Measurements from ENCODE around the gene MAX.
A peak's percentile ranks its signal among the peaks of the same experiment; 100 is the strongest.
"Not testable (repeated sequence)": the region's sequence is repeated elsewhere in the genome, so short reads cannot be mapped to it uniquely, and the experiment has no call there.

MAX gene

DNA sequence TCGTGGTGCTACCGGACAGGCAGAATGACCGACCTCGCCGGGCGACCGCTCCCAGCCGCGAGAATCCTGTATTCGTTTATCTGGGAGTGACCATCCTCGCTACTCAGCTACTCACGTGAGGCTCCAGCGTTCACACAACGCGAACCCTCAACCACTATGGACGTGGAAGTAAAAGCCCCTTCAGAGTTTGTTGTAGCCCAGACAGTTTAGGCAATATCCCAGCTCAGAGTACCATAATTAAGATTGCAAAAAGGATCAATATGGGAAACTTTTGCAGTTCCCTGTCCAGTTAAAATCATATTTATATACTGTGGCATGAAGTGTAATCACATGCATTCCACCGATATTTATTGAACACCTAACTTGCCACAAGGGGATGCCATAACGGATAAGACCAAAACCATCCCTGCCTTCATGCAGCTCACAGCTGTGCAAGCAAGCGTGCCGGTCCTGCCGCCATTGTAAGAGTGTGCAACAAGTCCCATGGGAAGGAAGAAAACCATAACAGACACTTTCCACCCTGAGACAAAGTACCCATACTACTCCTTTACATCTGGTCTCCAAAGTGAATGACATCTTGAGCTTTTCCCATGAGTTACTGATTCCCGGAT lies 938 bp upstream of the MAX start:
- peak; percentile 53 for DNase-seq

DNA sequence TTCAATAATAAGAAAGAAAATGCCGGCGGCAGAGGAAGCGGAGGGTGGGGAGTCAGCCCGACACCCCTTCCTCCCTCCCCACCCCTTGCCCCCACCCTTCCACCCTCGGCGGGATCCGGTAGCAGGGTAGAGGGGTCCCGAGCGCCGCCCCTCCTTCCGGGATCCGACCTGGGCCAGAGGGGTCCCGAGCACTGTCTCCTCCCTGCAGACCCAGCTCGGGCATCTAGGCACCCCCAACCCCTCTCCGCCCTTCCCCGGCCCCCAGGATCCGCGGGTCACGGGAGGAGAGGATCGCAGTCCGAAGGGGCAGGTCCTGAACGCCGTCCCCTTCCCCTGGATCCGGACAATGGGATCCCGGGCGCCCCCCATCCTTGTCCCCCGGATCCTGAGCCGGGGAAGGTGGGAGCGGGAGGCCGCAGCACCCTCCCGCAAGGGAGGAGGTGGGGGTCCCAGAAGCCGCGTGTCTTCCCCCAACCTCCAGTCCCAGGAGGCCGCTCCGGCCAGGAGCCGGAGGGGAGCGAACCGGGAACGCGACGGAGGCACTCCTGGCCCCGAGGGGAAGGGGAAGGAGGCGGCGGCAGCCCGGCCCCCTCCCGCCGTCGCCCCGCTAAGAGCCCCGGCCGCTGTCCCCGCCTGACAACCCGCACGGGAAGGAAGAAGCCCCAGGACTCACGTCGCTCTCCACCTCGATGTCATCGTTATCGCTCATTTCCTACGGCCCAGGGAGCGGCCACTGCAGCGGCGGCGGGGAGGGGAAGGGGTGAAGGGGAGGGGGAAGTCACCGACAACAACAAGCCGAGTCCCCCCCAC lies 481 bp downstream of the MAX start:
- DNase-seq, result no peak

DNA sequence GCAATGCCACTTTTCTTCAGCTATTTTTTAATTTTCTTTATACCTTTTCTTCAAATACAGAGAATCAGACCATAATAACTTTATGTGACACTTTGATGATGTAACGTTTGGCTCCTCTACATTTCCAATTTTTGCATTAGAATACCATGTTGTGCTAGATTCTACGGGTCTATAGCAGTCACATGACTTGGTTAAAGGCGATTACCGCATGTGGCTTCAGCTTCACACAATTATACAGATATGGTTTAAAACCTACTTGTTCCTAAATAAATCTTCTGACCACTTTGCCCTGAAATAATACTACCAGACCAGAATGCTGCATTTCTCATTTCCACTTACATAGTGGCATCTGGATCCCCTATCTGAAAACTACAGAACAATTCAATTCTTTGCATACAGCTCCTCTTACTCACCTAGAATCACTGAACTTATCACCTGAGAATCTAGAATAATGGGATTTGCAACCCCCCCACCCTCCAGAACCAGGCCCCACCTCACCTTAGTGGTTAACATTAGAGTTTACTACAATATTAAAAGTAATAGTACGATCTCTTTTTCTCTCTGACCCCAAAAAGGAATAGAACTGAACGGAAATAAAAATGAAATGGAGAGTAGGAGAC lies 1.3 kb downstream of the MAX start:
- DNase-seq, result no peak

DNA sequence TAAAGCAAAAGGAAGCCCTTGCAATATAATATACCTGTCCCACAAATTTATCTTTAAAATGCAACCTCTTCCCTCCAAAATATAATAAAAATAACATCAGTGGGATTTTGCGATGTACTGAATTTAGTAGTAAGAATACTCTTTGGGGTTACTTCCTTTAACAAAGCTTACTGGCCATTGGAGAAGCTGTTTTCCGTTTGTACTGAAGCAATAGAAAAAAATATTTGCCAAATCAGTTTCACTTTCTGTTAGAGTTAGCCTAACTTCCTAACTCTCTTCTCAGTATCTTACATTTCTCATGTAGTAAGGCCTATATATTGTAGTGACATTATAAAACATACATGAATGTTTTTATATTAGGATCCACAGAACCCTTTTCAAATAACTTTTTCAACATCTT lies 3.7 kb downstream of the MAX start:
- no peak for DNase-seq

DNA sequence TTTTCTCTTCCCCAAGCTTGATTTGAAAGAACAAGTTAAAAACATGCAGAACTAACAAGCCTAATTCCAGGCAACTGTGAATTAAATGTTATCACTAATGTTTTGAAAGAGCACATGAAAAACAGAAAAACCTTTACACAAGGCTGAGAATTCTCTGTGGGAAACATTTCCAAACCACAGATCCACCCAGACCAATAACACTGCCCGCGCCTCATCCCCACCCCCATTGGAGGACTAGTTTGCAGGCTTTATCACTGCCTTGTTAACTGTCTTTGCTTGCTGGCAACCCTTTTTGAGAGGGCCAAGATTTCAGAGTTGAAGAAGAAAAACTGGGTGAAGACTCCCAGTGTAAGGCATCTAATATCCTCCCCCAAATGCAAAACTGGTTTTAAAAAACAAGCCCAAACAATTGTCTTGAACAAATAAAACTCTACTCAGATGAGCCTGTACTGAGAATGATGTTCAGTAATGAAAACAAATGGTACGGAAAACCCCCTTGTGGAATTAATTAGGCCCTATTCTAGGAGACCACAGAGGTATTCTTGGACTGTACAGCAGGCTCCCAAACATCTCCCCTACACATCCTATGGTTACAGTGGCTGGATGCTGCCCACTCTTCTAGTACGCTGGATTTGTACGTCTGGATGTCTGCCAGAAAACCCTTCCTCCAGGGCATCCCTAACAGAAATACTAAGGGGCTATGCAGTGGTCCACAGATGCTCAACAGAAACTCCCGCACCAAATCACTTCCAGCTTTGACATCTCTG lies 5.8 kb downstream of the MAX start:
- no peak for DNase-seq

DNA sequence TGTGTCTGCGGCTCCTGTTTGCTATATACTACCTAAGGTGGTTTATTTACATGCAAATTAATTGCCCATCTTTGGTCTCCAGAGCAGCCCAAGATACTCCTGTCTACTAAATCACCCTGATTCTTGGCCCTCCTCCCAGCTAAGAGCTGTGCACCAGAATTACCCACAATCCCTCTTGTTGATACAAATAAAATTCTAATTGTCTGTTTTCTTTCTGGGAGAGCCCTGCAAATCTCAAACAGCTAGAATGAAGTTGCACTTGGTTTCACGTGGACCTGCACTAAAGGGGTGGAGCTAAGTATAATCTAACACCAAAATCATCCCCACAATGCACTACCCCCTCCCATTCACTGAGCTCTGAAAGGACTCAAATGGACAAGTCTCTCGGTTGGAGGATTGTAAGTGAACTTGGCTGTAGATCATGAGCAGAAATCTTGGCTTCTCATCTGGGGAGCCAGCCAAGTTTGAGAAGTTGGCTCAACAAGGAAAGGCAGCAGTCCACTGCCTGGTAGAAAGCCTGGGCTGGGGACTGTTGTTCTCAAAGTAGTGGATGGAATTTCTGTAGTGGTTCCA lies 6.6 kb downstream of the MAX start:
- no peak for DNase-seq

DNA sequence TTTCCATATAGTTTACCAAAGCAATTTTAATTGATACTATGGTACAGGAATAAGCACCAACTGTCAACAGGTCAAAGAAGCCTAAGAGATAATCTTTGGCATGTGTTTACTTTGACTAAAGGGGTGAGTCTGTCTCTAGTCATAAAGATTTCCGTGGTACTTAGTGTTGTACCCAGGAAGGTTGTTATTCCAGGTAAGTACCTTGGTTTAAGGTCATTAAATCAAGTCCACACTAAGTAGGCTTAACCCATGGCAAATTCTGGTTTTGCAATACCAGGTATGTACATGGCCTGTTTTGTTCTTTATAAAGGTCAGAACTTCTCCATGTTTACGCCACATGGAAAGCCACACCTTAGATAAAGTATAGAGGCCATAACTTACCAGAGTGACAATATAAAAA lies 10.0 kb downstream of the MAX start:
- no peak for DNase-seq

DNA sequence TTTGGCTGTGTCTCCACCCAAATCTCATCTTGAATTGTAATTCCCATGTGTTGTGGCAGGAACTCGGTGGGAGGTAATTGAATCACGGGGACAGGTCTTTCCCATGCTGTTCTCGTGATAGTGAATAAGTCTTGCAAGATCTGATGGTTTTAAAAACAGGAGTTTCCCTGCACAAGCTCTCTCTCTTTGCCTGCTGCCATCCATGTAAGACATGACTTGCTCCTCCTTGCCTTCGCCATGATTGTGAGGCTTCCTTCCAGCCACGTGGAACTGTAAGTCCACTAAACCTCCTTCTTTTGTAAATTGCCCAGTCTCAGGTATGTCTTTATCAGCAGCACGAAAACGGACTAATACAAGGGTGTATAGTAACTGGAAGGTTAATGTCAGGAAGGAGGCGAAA lies 14.5 kb downstream of the MAX start:
- DNase-seq, result not testable (repeated sequence)

DNA sequence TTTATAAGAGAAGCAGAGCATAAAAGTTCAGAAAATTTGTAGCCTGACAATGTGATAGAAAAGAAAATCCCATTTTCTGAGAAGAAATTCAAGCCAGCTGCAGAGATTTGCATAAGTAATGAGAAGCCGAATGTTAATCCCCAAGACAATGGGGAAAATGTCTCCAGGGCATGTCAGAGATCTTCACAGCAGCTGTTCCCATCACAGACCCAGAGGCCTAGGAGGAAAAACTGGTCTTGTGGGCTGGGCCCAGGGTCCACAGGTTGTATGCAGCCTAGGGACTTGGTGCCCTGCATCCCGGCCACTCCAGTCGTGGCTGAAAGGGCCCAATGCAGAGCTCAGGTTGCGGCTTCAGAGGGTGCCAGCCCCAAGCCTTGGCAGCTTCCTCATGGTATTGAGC lies 15.6 kb downstream of the MAX start:
- not testable (repeated sequence) for DNase-seq

DNA sequence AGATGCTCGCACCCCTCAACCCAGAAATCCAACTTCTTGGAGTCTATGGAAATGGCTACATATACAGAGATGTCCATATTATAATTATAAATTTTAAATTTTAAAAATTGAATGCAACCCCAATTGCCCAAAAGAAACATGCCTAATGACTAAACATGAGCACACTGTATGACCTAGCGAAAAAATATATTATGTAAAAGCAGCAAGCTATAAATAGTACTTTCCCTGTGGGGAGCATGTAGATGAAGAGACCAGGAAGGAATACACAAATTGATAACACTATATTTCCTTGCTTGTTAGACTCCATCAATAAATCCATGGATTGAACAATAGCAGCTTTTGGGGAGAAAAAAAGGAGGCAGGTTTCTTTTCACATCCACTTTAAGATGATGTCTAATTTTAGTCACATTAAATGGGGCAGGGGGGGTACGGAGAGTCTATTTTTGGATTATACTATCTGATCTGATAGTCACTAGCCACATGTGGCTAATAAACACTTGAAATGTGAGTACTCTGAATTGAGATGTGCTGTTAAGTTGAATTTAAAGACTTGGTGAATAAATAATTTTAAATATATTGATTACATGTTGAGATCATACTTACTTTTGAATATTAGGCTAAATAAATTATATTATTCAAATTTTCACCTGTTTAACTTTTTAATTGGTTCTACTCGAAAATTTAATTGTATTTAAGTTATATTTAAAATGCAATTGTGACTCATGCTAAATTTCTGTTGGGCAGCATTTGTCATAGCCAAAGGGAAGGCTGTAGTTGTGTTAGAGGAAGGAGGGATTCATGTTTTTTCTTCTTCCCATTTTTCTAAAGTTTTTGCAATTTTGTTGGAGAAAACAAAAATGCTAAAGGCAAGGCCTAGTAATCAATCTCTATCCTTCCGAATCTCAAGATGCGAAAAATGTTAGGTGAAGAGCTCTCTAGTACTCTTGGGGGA lies 17.5 kb downstream of the MAX start:
- no peak for DNase-seq

DNA sequence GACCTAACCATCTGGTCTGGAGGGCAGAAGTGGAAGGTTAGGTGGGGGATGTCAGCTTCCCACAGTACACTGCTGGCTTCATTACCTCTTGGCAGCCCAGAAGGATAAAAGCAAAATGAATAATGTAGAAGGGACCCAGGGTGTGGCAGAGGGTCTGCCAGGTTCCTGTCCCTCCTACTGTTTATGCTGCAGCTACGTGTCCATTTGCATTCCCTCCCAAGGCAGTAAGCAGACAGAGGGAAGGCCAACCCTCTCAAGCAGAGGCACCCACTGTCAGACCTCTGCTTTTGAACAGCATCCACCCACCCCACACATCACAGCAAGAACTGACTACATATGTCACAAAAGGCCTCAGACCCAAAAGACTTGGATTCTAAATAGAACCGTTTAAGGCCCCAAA lies 19.4 kb downstream of the MAX start:
- no peak for DNase-seq

DNA sequence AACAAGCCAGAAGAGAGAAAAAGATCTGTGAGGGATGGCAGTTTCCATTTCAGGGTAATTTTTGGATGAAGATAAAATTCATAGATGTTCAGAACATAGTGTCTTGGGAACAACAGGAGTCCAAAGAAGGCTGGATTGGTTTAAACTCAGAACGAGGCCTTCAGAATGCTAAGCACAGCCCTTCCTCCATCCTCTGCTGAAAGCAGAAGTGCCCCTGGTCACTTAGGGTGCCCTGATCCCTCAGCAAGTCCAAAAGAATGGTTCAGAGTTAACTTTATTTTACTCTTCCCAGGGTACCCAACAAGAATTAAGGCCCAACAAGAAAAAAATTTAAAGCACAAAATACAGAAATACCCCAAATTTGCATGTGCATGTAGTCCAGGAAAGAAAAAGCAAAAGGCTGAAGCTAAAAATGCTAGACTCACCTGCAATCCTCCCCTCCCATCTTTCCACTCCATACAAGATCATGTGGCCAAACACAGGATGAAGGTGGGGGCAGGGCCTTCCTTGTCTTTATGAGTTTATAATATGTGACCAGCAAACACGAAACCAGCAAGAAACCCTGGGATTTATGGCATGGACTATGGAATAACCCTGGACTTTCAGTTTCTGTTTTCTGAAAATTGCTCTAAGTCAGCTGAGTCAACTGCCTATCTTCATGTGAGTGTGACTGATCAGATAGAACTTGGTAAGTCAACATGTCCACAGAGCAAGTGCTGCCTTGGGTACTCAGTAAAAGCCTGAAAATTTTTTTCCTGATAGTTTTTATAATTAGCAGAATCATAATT lies 21.2 kb downstream of the MAX start:
- DNase-seq, result no peak

DNA sequence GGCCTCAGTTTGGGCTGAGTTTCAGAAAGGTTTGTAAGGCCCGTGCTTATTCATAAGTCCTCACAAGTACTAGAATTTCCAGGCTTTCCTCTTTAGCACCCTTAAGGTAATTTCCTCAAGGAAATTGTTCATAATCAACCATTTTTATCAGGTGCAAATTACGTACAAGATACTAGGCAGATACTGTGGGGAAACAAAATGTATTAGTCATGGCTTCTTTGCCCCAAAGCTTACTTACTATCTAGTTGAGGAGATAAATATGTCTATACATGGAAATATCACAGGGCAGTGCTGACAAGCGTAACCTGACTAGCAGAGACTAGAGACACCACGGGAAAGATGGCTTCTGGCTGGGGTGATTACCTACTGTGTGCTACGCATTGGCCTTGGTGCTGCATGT lies 22.5 kb downstream of the MAX start:
- no peak for DNase-seq

DNA sequence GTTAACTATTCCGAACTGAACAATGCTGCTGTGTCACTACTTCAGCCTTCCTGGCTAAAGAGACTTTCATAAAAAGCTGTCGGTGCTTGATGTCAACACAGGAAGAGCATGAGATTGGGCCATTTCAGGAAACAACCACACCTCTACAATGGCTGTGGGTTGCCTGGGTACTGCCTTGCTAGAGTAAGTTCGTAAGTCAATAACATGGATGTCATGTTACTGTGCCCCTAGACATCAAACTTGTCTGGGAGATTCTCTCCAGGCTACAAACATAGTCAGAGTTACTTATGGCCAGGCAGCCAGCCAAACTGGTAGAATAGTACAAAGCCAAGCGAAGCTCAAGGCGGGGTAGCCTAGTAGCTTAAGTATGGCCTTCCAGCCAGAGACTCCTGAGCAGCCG lies 23.1 kb downstream of the MAX start:
- DNase-seq, result no peak

DNA sequence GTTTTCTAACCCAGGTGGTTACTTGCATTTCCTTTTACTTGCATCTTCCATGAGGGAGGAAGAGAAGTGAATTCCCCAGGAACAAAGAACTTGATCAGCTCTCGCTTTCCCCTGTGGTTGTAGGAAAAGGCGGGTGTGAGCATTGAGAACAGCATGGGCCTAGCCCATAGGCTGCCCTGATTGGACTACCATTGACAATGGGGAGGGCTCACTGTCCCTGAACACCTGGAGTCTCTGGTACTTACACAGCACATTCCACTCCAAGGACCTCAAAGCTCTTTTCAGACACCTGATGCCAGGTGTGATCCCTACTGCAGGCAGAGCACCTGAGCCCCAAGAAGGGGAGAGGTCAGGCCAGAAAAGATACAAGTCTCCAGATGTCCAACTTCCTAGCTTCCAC lies 25.0 kb downstream of the MAX start:
- no peak for DNase-seq

DNA sequence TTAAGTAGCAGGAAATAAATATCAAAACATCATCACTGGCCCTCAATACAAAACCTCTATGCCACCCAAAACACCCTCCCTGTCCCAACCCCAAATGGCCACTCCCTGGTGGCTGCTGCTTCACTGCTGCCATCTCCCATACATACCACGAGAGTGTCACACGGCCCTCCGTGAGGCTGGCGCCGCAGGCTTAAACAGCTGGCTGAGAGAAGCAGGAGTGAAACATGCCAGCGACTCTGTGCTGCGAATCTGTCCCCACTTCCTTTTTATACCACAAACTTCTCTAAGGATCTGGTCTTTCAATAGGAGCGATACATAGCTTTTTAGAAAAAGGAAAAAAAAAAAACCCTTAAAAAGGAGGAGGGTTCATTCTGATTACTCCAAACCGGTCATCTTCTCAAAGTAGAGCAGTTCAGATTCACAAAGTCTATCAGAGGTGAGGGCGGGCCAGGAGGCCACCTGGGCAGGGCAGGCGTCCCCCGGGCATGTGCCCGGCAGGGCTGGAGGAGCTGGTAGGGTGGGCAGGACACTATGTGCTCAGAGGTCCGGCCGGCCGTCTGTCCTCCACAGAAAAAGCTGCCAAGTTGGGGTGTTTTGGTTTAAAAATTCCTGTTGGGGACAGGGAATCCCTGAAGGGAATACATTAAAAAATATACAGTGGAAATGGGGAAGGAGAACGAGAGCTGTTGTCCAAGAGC lies 26.5 kb downstream of the MAX start:
- no peak for DNase-seq

DNA sequence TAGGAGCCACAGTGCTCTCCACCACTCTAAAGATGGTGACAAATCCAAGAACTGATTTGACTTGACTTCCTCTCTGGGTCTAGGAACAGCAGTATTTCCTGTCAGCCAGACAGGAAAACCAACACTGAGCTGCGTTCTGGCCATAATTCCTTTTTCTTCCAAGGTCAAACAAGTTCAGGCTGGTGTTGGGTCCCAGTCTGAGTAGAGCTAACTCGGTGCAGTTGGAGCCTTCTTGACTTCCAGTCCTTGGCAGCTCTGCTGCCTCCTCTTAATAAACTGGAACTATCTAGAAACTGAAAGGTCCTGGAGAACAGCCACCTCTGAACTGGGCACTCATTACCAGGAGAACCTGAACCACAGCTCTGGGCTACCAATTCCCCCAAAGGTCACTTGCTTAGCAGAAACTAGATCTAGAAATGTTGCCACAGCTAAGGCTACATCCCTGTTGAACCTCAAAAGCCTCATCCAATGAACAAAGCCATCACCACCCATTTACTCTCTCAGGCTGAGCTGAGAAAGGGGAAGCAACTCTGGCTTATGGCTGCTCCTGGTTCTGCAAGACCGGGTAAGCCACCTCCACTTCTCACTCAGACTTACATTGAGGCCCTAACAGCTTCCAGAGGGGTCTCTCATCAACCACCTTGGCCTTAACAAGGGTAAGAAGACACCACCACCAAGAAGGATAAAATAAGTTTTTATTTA lies 27.7 kb downstream of the MAX start:
- no peak for DNase-seq

DNA sequence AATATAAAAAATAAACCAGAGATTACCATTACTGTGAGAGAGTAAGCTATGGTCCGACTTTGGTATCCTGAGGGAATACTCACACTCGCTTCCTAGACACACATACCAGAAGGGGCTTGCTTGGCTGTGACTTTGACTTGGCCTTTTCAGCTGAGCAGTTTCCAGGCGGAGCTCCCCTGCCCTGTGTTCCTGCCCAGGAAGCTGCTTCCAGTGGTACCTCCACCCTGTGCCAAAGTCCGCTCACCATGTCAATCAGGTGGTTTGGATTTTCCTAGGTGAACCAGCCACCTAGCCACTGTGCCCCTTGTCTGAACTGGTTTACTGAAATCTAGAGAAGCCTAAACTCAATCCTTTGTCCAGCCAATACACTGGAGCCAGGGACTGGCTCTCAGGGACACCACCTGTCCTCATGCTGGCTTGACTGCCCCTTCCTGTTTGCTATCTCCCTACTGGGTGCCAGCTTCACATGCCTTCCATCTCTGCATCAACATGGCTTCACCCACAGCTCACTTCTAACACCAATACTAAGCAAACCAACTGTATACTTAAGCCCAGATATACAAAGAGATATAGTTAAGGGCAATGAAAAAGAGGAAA lies 28.6 kb downstream of the MAX start:
- no peak for DNase-seq

DNA sequence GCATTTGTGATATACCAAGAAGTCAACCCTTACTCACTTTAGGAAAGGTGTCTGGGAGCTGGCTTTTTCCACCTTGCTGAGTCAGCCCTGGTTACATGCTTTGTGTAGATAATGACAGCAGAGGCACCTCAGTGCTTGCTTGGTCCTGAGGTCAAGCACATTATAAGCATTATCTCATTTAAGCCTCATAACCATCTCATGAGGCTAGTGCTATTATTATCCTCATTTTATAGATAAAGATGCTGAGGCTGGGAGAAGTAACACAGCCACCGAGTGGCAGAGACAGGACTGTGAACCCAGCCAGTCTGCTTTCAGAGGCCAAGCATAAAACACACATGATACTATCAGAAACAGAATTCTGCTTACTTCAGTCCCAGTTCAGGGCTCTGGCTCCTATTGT lies 29.4 kb downstream of the MAX start:
- no peak for DNase-seq

DNA sequence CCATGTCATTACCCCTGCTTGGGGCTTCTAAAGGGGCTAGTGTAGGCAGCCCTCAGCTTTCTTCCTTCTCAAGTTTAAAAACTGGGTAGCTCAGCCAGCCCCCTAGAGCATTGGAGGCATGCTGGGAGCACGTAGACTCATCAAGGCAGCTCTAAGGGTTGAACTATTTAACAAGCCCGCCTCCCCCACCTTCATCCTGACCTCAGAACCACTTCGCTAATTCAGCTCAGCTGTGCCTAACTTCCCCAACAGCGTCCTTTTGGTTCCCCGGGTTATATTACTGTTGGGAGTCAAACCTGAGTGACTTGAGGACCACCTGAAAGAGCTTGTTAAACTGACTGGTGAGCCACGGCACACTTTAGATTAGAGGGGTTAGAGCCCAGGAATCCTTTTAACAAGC lies 30.1 kb downstream of the MAX start:
- no peak for DNase-seq

All from SHP77 treated with DMSO at 0.1 percent for 48 hours (cell line).